ENCODE results near the gene TBPL1.

- no peak for TF ChIP-seq CTCF (IDR thresholded peaks at IDR 0.05)
- no peak for TF ChIP-seq POLR2A (IDR thresholded peaks at IDR 0.05)
Measured at GRCh38 chr6:134034961-134035822, 82.2 kb downstream of the TBPL1 start.
